Inflammatory macrophage treated with lipopolysaccharide for 1 hour (primary cell): ENCODE measurements around the gene CD300E.
A peak's percentile ranks its signal among the peaks of the same experiment; 100 is the strongest.
"Not testable (repeated sequence)": the region's sequence is repeated elsewhere in the genome, so short reads cannot be mapped to it uniquely, and the experiment has no call there.

ENCODE experiments used
- DNase-seq, 2 donors: peaks; one replicate each; pipeline ENCODE4 v3.0.0-alpha.2; 2020 to 2022

The CD300E gene

DNA sequence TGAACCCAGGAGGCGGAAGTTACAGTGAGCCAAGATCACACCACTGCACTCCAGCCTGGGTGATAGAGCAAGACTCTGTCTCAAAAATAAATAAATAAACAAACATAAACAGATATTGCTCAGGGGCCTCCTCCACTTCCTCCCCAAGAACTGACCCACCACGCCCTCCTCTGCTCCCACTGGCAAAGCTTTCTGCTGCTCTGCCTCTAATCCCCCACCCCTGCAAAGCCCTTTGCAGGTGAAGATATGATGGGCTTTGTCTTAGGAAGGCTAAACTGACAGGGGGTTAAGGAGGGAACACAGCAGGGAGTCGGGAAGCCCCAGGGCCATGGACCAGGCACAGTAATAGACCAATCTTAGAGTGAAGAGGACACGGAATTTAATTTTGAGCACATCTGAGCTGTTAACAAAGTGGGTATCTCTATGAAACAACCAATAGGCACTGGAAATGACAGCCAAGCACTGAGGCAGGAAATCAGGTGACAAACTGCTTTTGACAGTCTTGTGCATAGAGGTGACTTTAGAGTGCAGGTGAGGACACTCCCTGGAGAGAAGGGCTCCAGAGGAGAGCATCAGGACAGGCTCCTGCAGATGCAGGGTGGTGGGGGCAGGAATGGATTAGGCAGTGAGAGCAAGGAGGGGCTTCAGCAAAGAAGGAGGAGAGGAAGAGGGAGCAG lies 25.1 kb downstream of the CD300E start:
- no peak for DNase-seq

DNA sequence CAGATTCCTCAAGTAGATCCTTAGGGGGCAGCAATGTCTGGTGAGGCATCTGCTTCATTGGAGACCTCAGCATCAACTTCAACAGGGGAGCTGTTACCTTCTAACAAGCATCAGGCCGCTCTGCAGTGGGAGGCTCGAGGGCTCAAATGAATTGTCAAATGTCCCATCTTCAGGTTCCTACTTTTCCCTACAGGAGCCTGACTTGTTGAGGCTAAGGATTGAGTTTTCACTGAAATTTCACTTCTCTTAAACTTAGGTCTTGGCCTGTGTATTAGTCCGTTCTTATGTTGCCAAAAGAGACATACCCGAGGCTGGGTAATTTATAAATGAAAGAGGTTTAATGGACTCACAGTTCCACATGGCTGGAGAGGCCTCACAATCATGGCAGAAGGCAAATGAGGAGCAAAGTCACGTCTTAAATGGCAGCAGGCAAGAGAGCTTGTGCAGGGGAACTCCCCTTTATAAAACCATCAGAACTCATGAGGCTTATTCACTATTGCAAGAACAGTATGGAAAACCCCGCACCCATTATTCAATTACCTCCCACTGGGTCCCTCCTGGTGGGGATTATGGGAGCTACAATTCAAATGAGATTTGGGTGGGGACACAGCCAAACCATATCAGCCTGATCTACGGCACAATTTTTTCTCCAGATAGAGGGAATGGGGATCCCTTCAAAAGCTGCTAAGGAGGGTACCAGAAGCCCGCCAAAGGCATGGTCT lies 26.3 kb downstream of the CD300E start:
- DNase-seq = peak; percentile 51 to 57

DNA sequence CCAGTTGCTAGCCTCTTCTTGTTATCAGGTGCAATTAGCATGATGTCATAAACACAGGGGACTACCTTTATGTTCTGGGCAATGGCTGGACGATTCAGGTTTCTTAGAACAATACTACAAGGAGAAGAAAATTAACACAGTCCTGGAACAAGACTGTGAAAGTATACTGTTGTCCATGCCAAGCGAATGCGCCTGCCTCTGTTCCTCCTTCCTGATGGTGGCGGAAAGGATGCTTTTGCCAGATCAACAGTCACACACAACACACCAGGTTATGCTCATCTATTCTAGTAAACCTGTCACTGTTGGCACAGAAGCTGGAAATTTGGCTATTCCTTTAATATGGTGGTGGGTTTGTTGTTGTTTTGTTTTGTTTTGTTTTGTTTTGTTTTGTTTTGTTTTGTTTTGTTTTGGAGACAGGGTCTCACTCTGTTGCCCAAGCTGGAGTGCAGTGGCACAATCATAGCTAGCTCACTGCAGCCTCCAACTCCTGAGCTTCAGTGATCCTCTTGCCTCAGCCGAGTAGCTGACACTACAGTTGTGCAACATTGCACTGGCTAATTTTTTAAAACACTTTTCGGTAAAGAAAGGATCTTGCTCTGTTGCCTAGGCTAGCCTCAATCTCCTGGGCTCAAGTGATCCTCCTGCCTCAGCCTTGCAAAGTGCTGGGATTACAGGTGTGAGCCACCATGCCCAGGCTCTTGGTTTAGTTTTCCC lies 28.3 kb downstream of the CD300E start:
- DNase-seq = peak in 1 of 2 donors; percentile 39

DNA sequence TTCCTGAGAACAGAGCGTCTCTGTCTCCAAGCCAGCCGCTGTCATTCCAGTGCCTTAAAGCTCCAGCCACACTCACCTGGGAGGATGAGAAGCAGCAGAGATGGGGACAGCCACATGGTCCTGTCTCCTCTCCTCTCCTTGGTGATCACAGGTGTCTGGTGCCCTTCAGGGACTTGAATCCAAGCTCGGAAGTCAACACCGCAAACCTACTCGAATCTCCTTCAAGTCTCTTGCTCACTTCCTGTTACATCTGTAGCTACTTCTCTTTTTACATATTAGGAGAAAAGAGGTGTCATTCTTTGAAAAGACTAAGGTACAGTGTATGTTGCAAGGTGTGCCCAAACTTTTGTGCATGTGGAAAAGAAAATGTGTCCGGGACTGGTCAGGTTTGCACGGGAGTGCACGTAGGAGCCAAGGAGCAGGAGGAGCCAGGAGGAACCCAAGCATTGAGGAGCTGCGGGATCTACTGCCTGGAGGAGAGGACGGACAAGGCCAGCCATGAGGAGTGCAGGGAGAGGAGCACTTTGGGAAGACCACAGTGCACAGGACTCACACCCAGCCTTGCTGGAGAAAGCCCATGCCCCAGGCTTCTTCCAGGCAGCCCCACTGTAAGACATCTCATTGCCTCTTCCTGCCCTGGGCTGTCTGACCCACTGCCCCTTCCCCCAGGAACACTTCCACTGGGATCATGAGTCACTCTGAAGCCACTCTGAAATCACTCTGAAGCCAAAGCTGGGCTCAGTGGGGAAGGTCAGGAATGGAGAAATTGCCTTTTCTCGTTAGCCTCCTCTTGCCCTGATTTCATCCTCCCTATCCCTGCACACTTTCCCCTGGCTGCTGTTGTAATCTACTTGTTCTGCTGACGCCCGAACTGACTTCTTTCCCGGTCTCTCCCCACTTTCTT lies 31.2 kb downstream of the CD300E start, which contains the start of gene CD300LD:
CD300LD (minus strand) TSS at position 197 of the 904 bp plus-strand sequence; CDS start at position 116, 81 bp downstream.
- DNase-seq = no peak

GRCh38 chr17:74591503-74591902 lies 32.0 kb downstream of the CD300E start:
- DNase-seq = no peak

GRCh38 chr17:74585711-74586110 lies 37.8 kb downstream of the CD300E start:
- no peak for DNase-seq

DNA sequence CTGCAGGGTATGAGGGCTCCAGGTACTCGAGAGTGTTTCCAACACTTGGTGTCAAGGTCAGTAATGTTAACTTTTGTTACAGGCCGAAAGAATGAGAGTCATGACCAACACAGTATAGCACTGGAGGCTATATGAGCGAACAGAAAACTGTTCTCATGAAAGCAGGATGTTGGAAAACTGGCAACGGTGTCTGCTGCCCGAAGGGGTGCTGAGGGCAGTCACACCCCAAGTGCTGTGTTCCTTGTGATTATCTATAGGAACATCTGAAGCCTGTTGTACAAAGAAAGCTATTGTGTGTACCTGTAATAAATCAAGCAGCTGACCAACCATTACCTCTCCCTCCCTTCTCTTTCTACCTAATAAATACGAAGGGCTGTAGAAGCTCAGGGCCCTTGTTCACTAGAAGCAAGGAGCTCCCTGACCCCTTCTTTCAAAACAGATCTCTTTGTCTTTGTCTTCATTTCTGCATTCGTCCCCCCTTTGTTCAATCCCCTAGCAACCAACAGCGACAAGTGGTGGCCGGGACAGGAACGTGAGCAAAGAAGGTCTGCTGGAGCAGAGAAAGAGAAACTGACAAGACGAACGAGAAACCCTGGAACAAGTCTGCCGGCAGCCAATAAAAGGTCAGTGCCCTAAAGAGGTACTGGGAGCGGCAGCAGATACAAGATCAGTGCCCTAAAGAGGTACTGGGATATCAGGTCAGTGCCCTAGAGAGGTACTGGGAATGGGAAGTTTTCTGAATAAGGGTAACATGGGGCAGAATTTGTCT lies 39.1 kb downstream of the CD300E start:
- DNase-seq = no peak

DNA sequence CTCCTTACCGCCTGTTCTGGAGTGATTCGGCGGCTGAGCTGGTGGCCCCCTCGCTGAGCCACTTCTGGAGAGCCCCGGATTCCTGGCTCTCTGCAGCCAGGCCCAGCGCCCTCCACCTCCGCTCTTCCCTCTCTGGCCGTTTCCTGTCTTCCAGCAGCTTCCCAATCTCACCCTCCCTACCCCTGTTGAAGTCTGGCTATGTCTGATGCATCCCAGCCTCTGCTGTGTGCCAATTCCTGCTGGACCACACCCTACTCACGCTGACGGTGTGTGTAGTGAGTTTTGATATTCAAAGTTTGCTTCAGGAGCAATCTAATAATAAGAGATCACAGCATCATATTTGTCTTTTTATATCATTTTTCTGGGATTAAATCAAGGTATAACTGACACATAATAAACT lies 40.9 kb downstream of the CD300E start:
- DNase-seq = no peak

GRCh38 chr17:74579900-74580299 lies 43.6 kb downstream of the CD300E start:
- no peak for DNase-seq

DNA sequence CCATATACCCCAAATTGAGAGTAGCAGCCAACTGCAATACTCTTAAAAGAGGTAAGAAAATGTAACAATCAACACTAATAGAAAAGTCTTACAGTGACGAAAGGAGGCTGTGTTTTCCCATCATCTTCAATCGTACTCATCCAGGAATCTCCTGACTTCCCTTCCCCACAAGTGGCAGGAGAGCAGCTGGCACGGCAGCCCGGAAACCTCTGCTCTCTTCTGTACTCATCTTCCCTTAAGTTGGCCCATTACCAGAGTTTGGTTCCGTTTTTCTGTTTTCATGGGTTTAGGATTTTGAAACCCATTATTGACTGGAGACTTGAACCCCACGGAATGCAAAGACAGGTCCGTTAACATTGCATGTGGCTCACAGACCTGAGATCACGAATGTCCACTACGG lies 44.6 kb downstream of the CD300E start:
- DNase-seq = no peak

DNA sequence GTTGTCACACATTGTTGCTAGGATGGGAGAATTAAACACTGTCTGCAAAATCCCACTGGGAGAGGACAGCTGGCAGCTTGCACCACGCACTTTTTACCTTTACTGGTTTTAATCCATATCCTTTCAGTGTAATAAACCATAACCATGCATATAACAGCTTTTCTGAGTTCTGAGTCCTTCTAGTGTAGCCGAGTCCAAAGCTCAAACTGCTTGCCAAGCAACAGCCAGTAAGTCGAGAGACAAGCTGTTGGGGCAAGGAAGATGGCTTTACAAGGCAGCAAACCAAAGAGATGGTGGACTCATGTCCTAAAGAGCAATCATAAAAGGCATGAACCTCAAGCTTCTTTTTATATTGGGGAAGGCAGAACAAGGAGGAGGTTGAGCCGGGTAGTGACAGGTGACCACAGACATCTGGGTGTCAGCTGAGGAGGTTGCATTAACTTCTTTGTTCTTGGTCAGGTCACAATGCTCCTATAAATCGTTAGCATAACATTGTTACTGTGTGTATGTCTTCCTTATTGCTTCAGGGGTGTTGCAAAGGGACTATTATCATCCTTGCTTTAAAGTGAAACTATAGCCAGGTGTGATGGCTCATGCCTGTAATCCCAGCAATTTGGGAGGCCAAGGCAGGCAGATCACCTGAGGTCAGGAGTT lies 48.9 kb downstream of the CD300E start:
- no peak for DNase-seq

GRCh38 chr17:74573635-74574034 lies 49.9 kb downstream of the CD300E start:
- not testable (repeated sequence) for DNase-seq

- DNase-seq = no peak
Observed at GRCh38 chr17:74573169-74573568, 50.4 kb downstream of the CD300E start.

DNA sequence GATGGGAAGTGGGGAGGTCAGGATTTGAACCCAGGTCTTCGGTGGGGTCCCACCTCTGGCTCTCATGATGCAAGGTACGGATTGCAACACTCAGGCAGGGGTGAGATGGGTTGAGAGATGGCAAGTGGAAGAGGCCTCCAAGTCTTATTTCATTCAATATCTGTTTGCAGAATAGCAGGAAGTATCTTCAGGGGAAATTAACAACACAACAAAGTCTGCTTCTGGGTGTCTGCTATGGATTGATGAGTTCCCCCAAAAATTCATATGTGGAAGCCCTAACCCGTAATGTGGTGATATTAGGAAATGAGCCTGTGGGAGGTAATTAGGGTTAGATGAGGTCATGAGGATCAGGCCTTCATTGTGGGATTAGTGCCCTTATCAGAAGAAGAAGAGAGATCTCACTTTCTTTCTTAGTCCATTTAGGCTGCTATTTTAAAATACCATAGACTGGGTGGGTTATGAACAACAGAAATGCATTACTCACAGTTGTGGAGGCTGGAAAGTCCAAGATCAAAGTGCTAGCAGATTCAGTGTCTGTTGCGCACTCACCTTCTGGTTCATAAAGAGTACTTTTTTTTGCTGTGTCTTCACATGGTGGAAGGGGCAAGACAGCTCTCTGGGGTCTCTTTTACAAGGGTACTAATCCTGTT lies 51.8 kb downstream of the CD300E start:
- peak; percentile 15 to 31 for DNase-seq

DNA sequence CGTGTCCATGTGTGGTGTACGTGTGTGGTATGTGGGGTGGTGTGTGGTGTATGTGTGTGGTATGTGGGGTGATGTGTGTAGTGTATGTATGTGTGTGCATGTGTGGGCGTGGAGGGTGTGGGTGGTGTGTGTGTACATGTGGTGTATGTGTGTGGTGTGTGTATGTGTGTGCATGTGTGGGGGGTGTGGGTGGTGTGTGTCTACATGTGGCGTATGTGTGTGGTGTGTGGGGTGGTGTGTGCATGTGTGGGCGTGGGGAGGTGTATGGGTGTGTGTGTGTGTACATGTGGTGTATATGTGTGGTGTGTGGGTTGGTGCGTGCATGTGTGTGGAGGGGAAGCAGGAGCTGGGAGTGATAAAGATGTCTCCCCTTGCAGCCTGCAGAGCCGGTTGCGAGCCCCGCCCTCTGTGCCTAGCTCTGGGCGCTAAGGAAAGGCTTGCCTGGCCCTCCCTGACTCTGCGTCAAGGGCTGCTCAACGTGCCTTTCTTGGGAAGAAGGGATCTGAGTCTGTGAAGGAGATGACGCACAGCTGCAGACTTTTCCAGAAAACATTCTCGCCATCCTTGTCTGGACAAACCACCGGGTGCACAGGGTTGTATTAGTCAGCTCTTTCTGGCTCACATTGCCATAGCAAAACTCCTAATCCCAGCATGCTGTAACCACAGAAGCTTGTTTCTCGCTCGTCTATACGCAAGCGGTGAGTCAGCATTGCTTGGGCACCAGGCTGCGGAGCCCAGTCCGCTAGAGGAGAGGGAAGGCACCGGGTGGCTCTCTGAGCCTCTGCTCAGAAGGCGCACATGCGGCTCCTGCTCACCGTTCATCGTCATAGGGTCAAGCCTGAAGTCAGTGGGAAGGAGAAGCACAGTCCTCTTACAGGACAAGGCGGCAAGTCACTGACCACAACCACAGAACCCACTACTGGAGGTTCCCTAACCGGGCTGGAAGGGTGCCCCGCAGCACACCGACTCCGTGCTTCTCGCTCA lies 54.2 kb downstream of the CD300E start:
- DNase-seq = peak; percentile 92 to 96

DNA sequence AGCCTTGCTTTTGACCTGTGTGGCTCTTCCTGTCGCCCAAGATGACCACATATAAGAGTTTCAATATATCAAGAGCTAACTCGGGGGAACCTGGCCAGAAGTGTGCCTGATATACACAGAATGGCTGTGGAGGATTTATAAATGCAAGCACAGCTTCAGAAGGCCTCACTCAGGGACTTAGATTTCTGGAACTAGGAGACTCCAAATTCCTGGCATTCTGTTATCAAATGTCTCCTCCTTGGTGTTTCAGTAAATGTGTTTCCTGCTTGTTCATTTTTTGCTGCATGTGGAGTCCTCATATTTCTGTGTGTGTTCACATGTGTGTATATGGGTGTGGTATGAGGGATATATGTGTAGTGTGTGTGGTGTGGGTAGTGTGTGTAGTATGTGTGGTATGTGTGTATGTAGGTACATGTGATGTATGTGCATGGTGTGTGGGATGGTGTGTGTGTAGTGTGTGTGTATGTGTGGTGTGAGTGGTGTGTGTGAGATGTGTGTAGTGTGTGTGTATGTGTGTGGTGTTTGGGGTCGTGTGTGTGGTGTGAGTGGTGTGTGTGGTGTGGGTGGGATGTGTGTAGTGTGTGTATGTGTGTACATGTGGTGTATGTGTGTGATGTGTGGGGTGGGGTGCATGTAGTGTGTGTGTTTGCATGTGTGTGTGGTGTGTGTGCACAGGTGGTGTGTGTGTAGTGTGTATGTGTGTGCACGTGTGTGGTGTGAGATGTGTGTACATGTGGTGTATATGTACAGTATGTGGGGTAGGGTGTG lies 55.2 kb downstream of the CD300E start:
- DNase-seq = no peak

DNA sequence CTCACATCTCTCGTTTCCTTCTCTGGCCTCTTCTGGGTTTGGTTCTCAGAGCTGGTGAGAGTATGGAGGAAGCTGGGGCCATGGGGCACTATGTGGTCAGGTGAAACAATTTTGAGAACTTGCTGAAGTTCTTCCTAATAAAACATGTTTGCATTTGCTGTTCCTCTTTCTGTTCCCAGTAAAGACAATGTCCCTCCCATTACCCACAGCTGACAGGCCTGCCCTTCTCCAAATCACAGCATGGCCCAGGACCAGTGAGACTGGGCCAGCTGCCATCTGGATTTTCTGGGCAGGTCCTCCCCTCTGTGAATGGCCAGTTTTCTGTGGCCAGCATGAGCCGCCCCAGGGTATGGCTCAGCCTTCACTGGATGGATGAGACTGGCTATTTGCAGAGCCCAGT lies 56.1 kb downstream of the CD300E start, which contains the start of gene CD300H:
CD300H (minus strand) TSS at position 113 of the 400 bp plus-strand sequence.
- peak; percentile 33 to 45 for DNase-seq

DNA sequence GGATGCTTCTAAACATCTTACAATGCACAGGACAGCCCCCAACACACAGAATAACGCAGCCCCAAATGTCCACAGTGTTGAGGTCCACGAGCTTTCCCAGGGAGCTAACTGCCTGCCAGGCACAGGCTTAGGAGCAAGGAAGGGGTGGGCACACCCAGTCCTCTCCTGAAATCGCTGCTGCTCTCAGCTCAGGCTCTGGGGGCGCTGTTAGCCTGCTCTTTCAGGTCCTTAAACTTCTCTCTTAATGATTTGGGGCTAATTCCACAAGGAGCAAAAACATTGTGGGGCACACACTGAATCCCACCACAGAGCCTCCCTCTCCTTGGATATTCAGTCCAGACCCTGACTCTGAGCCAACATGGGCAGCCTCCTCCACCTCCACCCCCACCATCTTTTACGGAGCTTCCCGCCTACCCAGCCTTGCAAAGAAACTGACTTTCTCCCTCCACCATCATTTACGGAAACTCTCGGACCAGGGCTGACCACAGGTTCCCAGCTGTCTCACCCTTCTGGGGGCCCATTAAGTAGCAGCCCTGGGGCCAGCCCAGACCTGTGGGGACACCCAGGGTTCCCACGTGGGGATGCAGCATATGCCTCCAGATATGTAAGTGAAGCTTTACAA lies 57.3 kb downstream of the CD300E start:
- DNase-seq = peak; percentile 30 to 70
